IMR-90 (cell line): ENCODE measurements around the gene ANKFN1. TPM values are rescaled to one million over a fixed set of nuclear protein-coding genes. Genes with fewer than 3 reads are reported as not detected.

Experiments used
- ATAC-seq: fragments of 200-7000 bp; cut with Tn5 transposase; 2 replicates; pipeline ENCODE4 v1.9.1; 2020; ENCODE audit warnings: low read depth, mild to moderate bottlenecking, moderate library complexity
- BruUV-seq: library from RNA; stranded (reverse); fragments of 400-500 nt; replicated peaks from 2 replicates; lab custom pipeline; 2021; lab: Mats Ljungman, UMichigan
- CTCF ChIA-PET: fragments of 300-600 bp; formaldehyde crosslinking; extraction: SDS; loops from one replicate; lab custom pipeline; 2021; ENCODE audit warnings: antibody characterized with exemption; lab: Yijun Ruan, JAX
- POLR2A ChIA-PET: fragments of 300-600 bp; sonication (Branson Sonifier 250); formaldehyde crosslinking; loops from one replicate; lab custom pipeline; 2022; ENCODE audit warnings: antibody characterized with exemption; ENCODE audit not compliant: unreplicated experiment; lab: Charles Lee
- DNase-seq: peaks from one replicate; pipeline ENCODE4 v3.0.0; 2013
- H2AFZ ChIP-seq: replicated peaks from 2 replicates; pipeline ENCODE3; 2013; ENCODE audit warnings: low read length, mild to moderate bottlenecking; ENCODE audit not compliant: poor library complexity
- H2AK5ac ChIP-seq: 2 replicates; pipeline ENCODE4 v1.6.1; 2013; ENCODE audit warnings: low read depth, low read length, inconsistent platforms
- H2AK9ac ChIP-seq: replicated peaks from 2 replicates; pipeline ENCODE3; 2013; ENCODE audit warnings: mild to moderate bottlenecking, low read depth, low read length, moderate library complexity; ENCODE audit not compliant: poor library complexity
- H2BK120ac ChIP-seq: 2 replicates; pipeline ENCODE4 v1.6.1; 2013; ENCODE audit warnings: low read depth, low read length, inconsistent platforms
- H2BK15ac ChIP-seq: 3 replicates; pipeline ENCODE4 v1.6.1; 2013; ENCODE audit warnings: low read depth, low read length, inconsistent platforms
- H2BK20ac ChIP-seq: 2 replicates; pipeline ENCODE4 v1.6.1; 2013; ENCODE audit warnings: low read depth, mild to moderate bottlenecking, inconsistent platforms, low read length, moderate library complexity
- H2BK5ac ChIP-seq: 2 replicates; pipeline ENCODE4 v1.6.1; 2013; ENCODE audit warnings: mild to moderate bottlenecking, low read depth, low read length, inconsistent platforms; ENCODE audit not compliant: poor library complexity, severe bottlenecking
- H3K14ac ChIP-seq: replicated peaks from 2 replicates; pipeline ENCODE4 v1.6.1; 2013; ENCODE audit warnings: low read depth, low read length, inconsistent platforms
- H3K18ac ChIP-seq: 2 replicates; pipeline ENCODE4 v1.6.1; 2013; ENCODE audit warnings: low read depth, low read length, control low read depth
- H3K23ac ChIP-seq: 2 replicates; pipeline ENCODE4 v1.6.1; 2013; ENCODE audit warnings: low read depth, low read length, inconsistent platforms
- H3K27ac ChIP-seq: 2 replicates; pipeline ENCODE4 v1.5.1; 2013; ENCODE audit warnings: mild to moderate bottlenecking, control low read depth, low read length; ENCODE audit not compliant: insufficient read depth
- H3K27me3 ChIP-seq: 2 replicates; pipeline ENCODE4 v1.6.1; 2013; ENCODE audit warnings: low read length; ENCODE audit not compliant: control insufficient read depth, insufficient read depth
- H3K36me3 ChIP-seq: 2 replicates; pipeline ENCODE4 v1.6.1; 2013; ENCODE audit warnings: low read length, mixed read lengths; ENCODE audit not compliant: control insufficient read depth, insufficient read depth
- H3K4ac ChIP-seq: 2 replicates; pipeline ENCODE4 v1.6.1; 2013; ENCODE audit warnings: low read depth, low read length, inconsistent platforms
- H3K4me1 ChIP-seq: 2 replicates; pipeline ENCODE4 v1.6.1; 2013; ENCODE audit warnings: low read length, mixed read lengths; ENCODE audit not compliant: control insufficient read depth, insufficient read depth
- H3K4me2 ChIP-seq: 2 replicates; pipeline ENCODE4 v1.6.1; 2013; ENCODE audit warnings: low read depth, mild to moderate bottlenecking, control low read depth, low read length, moderate library complexity
- H3K4me3 ChIP-seq: 2 replicates; pipeline ENCODE4 v1.5.1; 2013; ENCODE audit warnings: low read depth, mild to moderate bottlenecking, control low read depth, low read length, moderate library complexity; ENCODE audit not compliant: insufficient read depth
- H3K56ac ChIP-seq: 2 replicates; pipeline ENCODE4 v1.6.1; 2013; ENCODE audit warnings: low read length, inconsistent platforms; ENCODE audit not compliant: insufficient read depth; ENCODE audit errors: extremely low read depth
- H3K79me1 ChIP-seq, 2 experiments: 2 replicates each; pipeline ENCODE4 v1.6.1; 2013; ENCODE audit warnings: low read length in 2 of 2, inconsistent platforms in 1 of 2, low read depth in 1 of 2
- H3K9ac ChIP-seq: 2 replicates; pipeline ENCODE4 v1.6.1; 2013; ENCODE audit warnings: low read depth, low read length, control low read depth
- H3K9me1 ChIP-seq: 2 replicates; pipeline ENCODE4 v1.6.1; 2013; ENCODE audit warnings: low read length, inconsistent platforms; ENCODE audit not compliant: insufficient read depth
- H3K9me3 ChIP-seq: 2 replicates; pipeline ENCODE4 v1.6.1; 2013; ENCODE audit warnings: low read length; ENCODE audit not compliant: control insufficient read depth, insufficient read depth
- H4K20me1 ChIP-seq: 2 replicates; pipeline ENCODE4 v1.6.1; 2013; ENCODE audit warnings: low read length, inconsistent platforms; ENCODE audit not compliant: insufficient read depth
- H4K5ac ChIP-seq: 2 replicates; pipeline ENCODE4 v1.6.1; 2013; ENCODE audit warnings: mild to moderate bottlenecking, low read depth, low read length, control low read depth
- H4K8ac ChIP-seq, 2 experiments: 2 replicates each; pipeline ENCODE4 v1.6.1; 2013; ENCODE audit warnings: low read depth in 2 of 2, low read length in 2 of 2, control low read depth in 1 of 2, inconsistent platforms in 1 of 2
- H4K91ac ChIP-seq: 2 replicates; pipeline ENCODE4 v1.6.1; 2013; ENCODE audit warnings: low read depth, low read length, inconsistent platforms; ENCODE audit not compliant: insufficient read depth
- MAFK ChIP-seq: IDR thresholded peaks from 2 replicates; pipeline ENCODE4 v1.6.1; 2012; ENCODE audit warnings: low read depth, low read length, improper control_type of control experiment
- WGBS, 2 experiments: methylation state at CpG; one replicate each; pipeline versions ENCODE4 v1.1.5 to v1.1.7; 2013; ENCODE audit warnings: missing lambda C conversion rate in 2 of 2; ENCODE audit not compliant: insufficient read length in 1 of 2; ENCODE audit errors: extremely low coverage in 2 of 2; 5-methylcytosine and 5-hydroxymethylcytosine counted together
- dilution Hi-C: fragments of 300-500 bp; cut with HindIII; formaldehyde crosslinking; loops from one replicate; pipeline ENCODE4 v1.14.3; 2018; ENCODE audit warnings: low sequenced_read_pairs; ENCODE audit not compliant: unreplicated experiment
- in situ Hi-C: fragments of 300-500 bp; cut with MboI; formaldehyde crosslinking; loops from 3 replicates; pipeline ENCODE4 v1.14.3; 2019; ENCODE audit warnings: low sequenced_read_pairs, inconsistent platforms, mixed read lengths
- intact Hi-C: fragments of 100-400 bp; cut with micrococcal nuclease; formaldehyde crosslinking; loops from 2 replicates; pipeline ENCODE4 v1.10.0; 2022
- polyA plus RNA-seq, 3 experiments: library from polyadenylated mRNA; depleted of rRNA; stranded (reverse); fragments of >200 nt; gene quantifications; 2 replicates each; pipeline ENCODE4 v1.2.3, GENCODE V29; 2012; ENCODE audit warnings: low replicate concordance in 1 of 3
- total RNA-seq: library from RNA; depleted of rRNA; stranded (reverse); fragments of >200 nt; gene quantifications from 2 replicates; pipeline ENCODE4 v1.2.3, GENCODE V29; 2012
- TF ChIP-seq, protein P1 (sequence below): conservative IDR thresholded peaks from 2 replicates; pipeline ENCODE4 v1.5.1; 2012; ENCODE audit warnings: mild to moderate bottlenecking, low read depth, low read length, improper control_type of control experiment

ANKFN1 gene
- total and polyA plus RNA-seq, 2 of the 4 experiments (the other 2 are of a cell fraction) = not detected

DNA sequence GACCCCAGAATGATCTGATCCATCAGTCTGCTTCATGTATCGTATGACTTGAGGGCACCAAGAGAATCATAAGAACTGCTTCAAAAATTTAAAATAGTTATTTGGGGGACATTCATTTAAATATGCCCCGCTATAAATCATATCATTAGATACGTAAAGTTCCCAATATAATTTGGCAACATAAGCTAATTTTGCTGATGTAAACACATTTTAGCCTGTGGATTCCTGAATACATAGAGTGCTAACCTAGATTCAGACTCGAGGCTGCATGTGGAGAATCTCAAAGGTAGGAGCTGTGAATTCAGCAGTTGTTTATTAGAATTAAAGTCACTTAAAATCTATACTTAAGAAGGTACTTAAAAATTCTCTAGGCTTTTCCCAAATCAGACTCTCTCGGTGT lies 24.9 kb downstream of the ANKFN1 start:
- H3K27ac ChIP-seq = no peak overlapping the region
- CTCF ChIA-PET = no interaction called here
- no peak overlapping the region for H2AK9ac ChIP-seq
- H3K27me3 ChIP-seq = no peaks in the 10 kb centered on the region
- no peak overlapping the region for H3K56ac ChIP-seq
- H4K91ac ChIP-seq = peak overlapping the region; percentile 52
- no peaks in the 10 kb centered on the region for H3K36me3 ChIP-seq
- ATAC-seq (no peak), DNase-seq (no peak)
- no TSS peak for BruUV-seq
- intact Hi-C loops (no loop called here), in situ Hi-C loops (no loop called here), dilution Hi-C loops (no loop called here)
- H2BK15ac ChIP-seq = peak overlapping the region; percentile 71; the same call in 1 of the 3 replicates
- H3K9me1 ChIP-seq = peaks cover 8% of the 10 kb centered on the region
- no peak overlapping the region for H4K5ac ChIP-seq
- peak overlapping the region in 1 of 2 experiments; percentile 48; a peak in 2 of 4 replicates for H4K8ac ChIP-seq
- H3K14ac ChIP-seq = no peak overlapping the region
- H3K9me3 ChIP-seq = no peaks in the 10 kb centered on the region
- H2BK20ac ChIP-seq = peak overlapping the region; percentile 59
- H2BK120ac ChIP-seq = peak overlapping the region; percentile 79
- 0 out of 2 replicates have a peak overlapping the region, but pooled peaks have one; percentile 13 for H3K23ac ChIP-seq
- 0 out of 2 replicates have a peak overlapping the region, but pooled peaks have one; percentile 49 for H2AK5ac ChIP-seq
- no peak overlapping the region for H3K9ac ChIP-seq
- no peak overlapping the region for H3K4me3 ChIP-seq
- peaks cover 18% of the 10 kb centered on the region for H3K4me1 ChIP-seq
- no peak overlapping the region for H3K18ac ChIP-seq
- no CpG with 5 or more reads among the region's 5 CpGs for WGBS, 2 experiments
- no peak overlapping the region for H2AFZ ChIP-seq
- H3K4me2 ChIP-seq = no peak overlapping the region
- H4K20me1 ChIP-seq = no peaks in the 10 kb centered on the region
- TF ChIP-seq, protein P1, sequence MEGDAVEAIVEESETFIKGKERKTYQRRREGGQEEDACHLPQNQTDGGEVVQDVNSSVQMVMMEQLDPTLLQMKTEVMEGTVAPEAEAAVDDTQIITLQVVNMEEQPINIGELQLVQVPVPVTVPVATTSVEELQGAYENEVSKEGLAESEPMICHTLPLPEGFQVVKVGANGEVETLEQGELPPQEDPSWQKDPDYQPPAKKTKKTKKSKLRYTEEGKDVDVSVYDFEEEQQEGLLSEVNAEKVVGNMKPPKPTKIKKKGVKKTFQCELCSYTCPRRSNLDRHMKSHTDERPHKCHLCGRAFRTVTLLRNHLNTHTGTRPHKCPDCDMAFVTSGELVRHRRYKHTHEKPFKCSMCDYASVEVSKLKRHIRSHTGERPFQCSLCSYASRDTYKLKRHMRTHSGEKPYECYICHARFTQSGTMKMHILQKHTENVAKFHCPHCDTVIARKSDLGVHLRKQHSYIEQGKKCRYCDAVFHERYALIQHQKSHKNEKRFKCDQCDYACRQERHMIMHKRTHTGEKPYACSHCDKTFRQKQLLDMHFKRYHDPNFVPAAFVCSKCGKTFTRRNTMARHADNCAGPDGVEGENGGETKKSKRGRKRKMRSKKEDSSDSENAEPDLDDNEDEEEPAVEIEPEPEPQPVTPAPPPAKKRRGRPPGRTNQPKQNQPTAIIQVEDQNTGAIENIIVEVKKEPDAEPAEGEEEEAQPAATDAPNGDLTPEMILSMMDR = no peak
- TF ChIP-seq MAFK = peak; percentile 90
- H2BK5ac ChIP-seq = no peak overlapping the region
- H3K4ac ChIP-seq = peak overlapping the region; percentile 62
- no peaks in the 10 kb centered on the region; a peak in 1 of 4 replicates for H3K79me1 ChIP-seq
- POLR2A ChIA-PET = no interaction called here
